Stimulated activated CD8-positive, alpha-beta memory T cell treated with anti-CD3 and anti-CD28 coated beads, Interleukin-4, amount 100 ng/mL, for 1 hour (primary cell): Measurements from ENCODE around the gene PRSS2.

ENCODE experiments used
- DNase-seq, 2 donors: peaks; one replicate each; pipeline ENCODE4 v3.0.0-alpha.2; 2020; ENCODE audit warnings: low read depth in 2 of 2, low spot score in 1 of 2

The PRSS2 gene

GRCh38 chr7:142822714-142823113 lies 51.9 kb downstream of the PRSS2 start:
- no peak for DNase-seq
